GM21367 (cell line): ENCODE measurements around the gene TSC1.

Source experiments
- ATAC-seq: cut with Tn5 transposase; IDR thresholded peaks from one replicate; pipeline ENCODE4 v1.9.1; 2021; ENCODE audit not compliant: unreplicated experiment

Gene TSC1

GRCh38 chr9:132864277-132864676, 80.1 kb downstream of the TSC1 start:
- ATAC-seq, result no peak

- no peak for ATAC-seq
Measured at GRCh38 chr9:132863096-132863495, 81.3 kb downstream of the TSC1 start.

GRCh38 chr9:132862533-132862932, 81.9 kb downstream of the TSC1 start:
- no peak for ATAC-seq

GRCh38 chr9:132861666-132862065, 82.8 kb downstream of the TSC1 start:
- ATAC-seq, result no peak

GRCh38 chr9:132858751-132859150, 85.7 kb downstream of the TSC1 start:
- ATAC-seq, result no peak

- ATAC-seq, result no peak
Measured at GRCh38 chr9:132857616-132858342, 86.6 kb downstream of the TSC1 start.

GRCh38 chr9:132857031-132857430, 87.4 kb downstream of the TSC1 start:
- no peak for ATAC-seq

GRCh38 chr9:132855904-132856303, 88.5 kb downstream of the TSC1 start:
- ATAC-seq, result no peak

- ATAC-seq, result no peak
Measured at GRCh38 chr9:132854832-132855231, 89.6 kb downstream of the TSC1 start.

GRCh38 chr9:132853482-132853881, 90.9 kb downstream of the TSC1 start:
- ATAC-seq, result no peak

GRCh38 chr9:132849185-132849706, 95.2 kb downstream of the TSC1 start:
- ATAC-seq, result no peak

GRCh38 chr9:132846918-132847515, 97.4 kb downstream of the TSC1 start:
- ATAC-seq, result no peak

GRCh38 chr9:132846109-132846917, 98.1 kb downstream of the TSC1 start:
- no peak for ATAC-seq

- ATAC-seq, result no peak
Measured at GRCh38 chr9:132842124-132843044, 102.0 kb downstream of the TSC1 start.
